Duodenal mucosa (tissue), 2 donors: ENCODE data around the gene HERC6.
"Not testable (repeated sequence)": the region's sequence is repeated elsewhere in the genome, so short reads cannot be mapped to it uniquely, and the experiment has no call there.

ENCODE experiments used
- H3K27ac ChIP-seq: one replicate; pipeline ENCODE4 v1.7.0; 2013; ENCODE audit warnings: low read depth, low read length
- H3K27me3 ChIP-seq, 2 donors: one replicate each; pipeline ENCODE4 v1.7.0; 2013; ENCODE audit warnings: low read length in 2 of 2, control low read depth in 1 of 2; ENCODE audit not compliant: insufficient read depth in 2 of 2, control insufficient read depth in 1 of 2
- H3K36me3 ChIP-seq, 2 donors: one replicate each; pipeline ENCODE4 v1.7.0; 2013; ENCODE audit warnings: low read length in 2 of 2, control low read depth in 1 of 2; ENCODE audit not compliant: insufficient read depth in 2 of 2, control insufficient read depth in 1 of 2
- H3K4me1 ChIP-seq, 2 donors: one replicate each; pipeline ENCODE4 v1.7.0; 2013; ENCODE audit warnings: low read length in 2 of 2, control low read depth in 1 of 2; ENCODE audit not compliant: insufficient read depth in 2 of 2, control insufficient read depth in 1 of 2
- H3K4me3 ChIP-seq, 2 donors: one replicate each; pipeline ENCODE4 v1.7.0; 2013; ENCODE audit warnings: low read length in 2 of 2, low read depth in 1 of 2
- H3K9ac ChIP-seq, 2 donors: one replicate each; pipeline ENCODE4 v1.7.0; 2013; ENCODE audit warnings: low read length in 2 of 2, low read depth in 1 of 2
- H3K9me3 ChIP-seq, 2 donors: one replicate each; pipeline ENCODE4 v1.7.0; 2013; ENCODE audit warnings: low read length in 2 of 2, control low read depth in 1 of 2; ENCODE audit not compliant: control insufficient read depth in 1 of 2

HERC6 gene

GRCh38 chr4:88419874-88420273 lies 41.2 kb downstream of the HERC6 start:
- Histone ChIP-seq H3K4me3 (no peak overlapping the region), H3K36me3 (no peaks in the 10 kb centered on the region), H3K27me3 (no peaks in the 10 kb centered on the region)

GRCh38 chr4:88420844-88421243 lies 42.2 kb downstream of the HERC6 start:
- H3K27ac ChIP-seq: no peak overlapping the region
- H3K36me3 ChIP-seq: no peaks in the 10 kb centered on the region
- no peak overlapping the region for H3K4me3 ChIP-seq
- H3K27me3 ChIP-seq: no peaks in the 10 kb centered on the region
- no peak overlapping the region for H3K9ac ChIP-seq
- no peaks in the 10 kb centered on the region for H3K9me3 ChIP-seq
- no peaks in the 10 kb centered on the region for H3K4me1 ChIP-seq

More at GRCh38 chr4:88419874-88420273, 41.2 kb downstream of the HERC6 start:
- no peaks in the 10 kb centered on the region for H3K4me1 ChIP-seq
- H3K27ac ChIP-seq: no peak overlapping the region
- no peaks in the 10 kb centered on the region for H3K9me3 ChIP-seq
- no peak overlapping the region for H3K9ac ChIP-seq

- Histone ChIP-seq H3K9me3 (no peaks in the 10 kb centered on the region), H3K4me3 (no peak overlapping the region), H3K4me1 (no peaks in the 10 kb centered on the region), H3K9ac (no peak overlapping the region), H3K27me3 (no peaks in the 10 kb centered on the region), H3K27ac (no peak overlapping the region), H3K36me3 (no peaks in the 10 kb centered on the region)
Observed at GRCh38 chr4:88422403-88422802, 43.8 kb downstream of the HERC6 start.

GRCh38 chr4:88429401-88429800 lies 50.7 kb downstream of the HERC6 start:
- Histone ChIP-seq H3K4me3 (no peak overlapping the region), H3K9me3 (peaks cover 0 to 3% of the 10 kb centered on the region in 2 donors), H3K27ac (no peak overlapping the region), H3K9ac (no peak overlapping the region), H3K4me1 (no peaks in the 10 kb centered on the region), H3K27me3 (no peaks in the 10 kb centered on the region), H3K36me3 (no peaks in the 10 kb centered on the region)

GRCh38 chr4:88435987-88436693 lies 57.5 kb downstream of the HERC6 start:
- no peak overlapping the region for H3K9ac ChIP-seq
- H3K36me3 ChIP-seq: peaks cover 0 to 7% of the 10 kb centered on the region in 2 donors
- H3K27me3 ChIP-seq: no peaks in the 10 kb centered on the region
- no peak overlapping the region for H3K4me3 ChIP-seq
- H3K9me3 ChIP-seq: peaks cover 0 to 3% of the 10 kb centered on the region in 2 donors
- H3K4me1 ChIP-seq: no peaks in the 10 kb centered on the region
- H3K27ac ChIP-seq: no peak overlapping the region

- not testable (repeated sequence) for H3K9ac ChIP-seq, H3K4me1 ChIP-seq
Observed at GRCh38 chr4:88437873-88438272, 59.2 kb downstream of the HERC6 start.

GRCh38 chr4:88439161-88439760 lies 60.6 kb downstream of the HERC6 start:
- Histone ChIP-seq H3K4me3 (no peak overlapping the region), H3K4me1 (no peaks in the 10 kb centered on the region), H3K27me3 (no peaks in the 10 kb centered on the region), H3K36me3 (peaks cover 7 to 9% of the 10 kb centered on the region in 2 donors), H3K27ac (no peak overlapping the region), H3K9me3 (peaks cover 0 to 4% of the 10 kb centered on the region in 2 donors), H3K9ac (no peak overlapping the region)

More at GRCh38 chr4:88437873-88438272, 59.2 kb downstream of the HERC6 start:
- not testable (repeated sequence) for H3K27ac ChIP-seq, H3K36me3 ChIP-seq, H3K9me3 ChIP-seq, H3K27me3 ChIP-seq, H3K4me3 ChIP-seq

GRCh38 chr4:88440146-88440545 lies 61.5 kb downstream of the HERC6 start:
- Histone ChIP-seq H3K9ac (no peak overlapping the region), H3K27ac (no peak overlapping the region)

GRCh38 chr4:88441696-88442095 lies 63.0 kb downstream of the HERC6 start:
- no peaks in the 10 kb centered on the region for H3K4me1 ChIP-seq
- H3K27me3 ChIP-seq: no peaks in the 10 kb centered on the region
- H3K27ac ChIP-seq: no peak overlapping the region
- H3K36me3 ChIP-seq: peaks cover 7 to 9% of the 10 kb centered on the region in 2 donors
- H3K4me3 ChIP-seq: no peak overlapping the region
- H3K9ac ChIP-seq: no peak overlapping the region
- H3K9me3 ChIP-seq: peaks cover 0 to 4% of the 10 kb centered on the region in 2 donors

More at GRCh38 chr4:88440146-88440545, 61.5 kb downstream of the HERC6 start:
- Histone ChIP-seq H3K9me3 (peaks cover 0 to 4% of the 10 kb centered on the region in 2 donors), H3K4me3 (no peak overlapping the region), H3K36me3 (peaks cover 7 to 9% of the 10 kb centered on the region in 2 donors), H3K27me3 (no peaks in the 10 kb centered on the region), H3K4me1 (no peaks in the 10 kb centered on the region)

GRCh38 chr4:88442689-88443191 lies 64.1 kb downstream of the HERC6 start:
- Histone ChIP-seq H3K36me3 (peaks cover 7 to 9% of the 10 kb centered on the region in 2 donors), H3K27ac (no peak overlapping the region), H3K9me3 (peaks cover 0 to 4% of the 10 kb centered on the region in 2 donors), H3K9ac (no peak overlapping the region), H3K4me3 (no peak overlapping the region), H3K4me1 (no peaks in the 10 kb centered on the region), H3K27me3 (no peaks in the 10 kb centered on the region)
